HepG2 (cell line): ENCODE measurements around the gene PLCB1. TPM values are rescaled to one million over a fixed set of nuclear protein-coding genes. Genes with fewer than 3 reads are reported as not detected.
A peak's percentile ranks its signal among the peaks of the same experiment; 100 is the strongest.

ENCODE experiments used
- HDAC1 ChIP-seq: sonication (generic); formaldehyde crosslinking; IDR thresholded peaks from 2 replicates; pipeline ENCODE4 v1.5.1; 2020; ENCODE audit warnings: mild to moderate bottlenecking, missing genetic modification reagents
- KDM3A ChIP-seq: IDR thresholded peaks from 2 replicates; pipeline ENCODE4 v1.6.1; 2018; ENCODE audit warnings: low read depth, missing compliant biosample characterization
- KDM6A ChIP-seq: IDR thresholded peaks from 2 replicates; pipeline ENCODE4 v1.6.1; 2016; ENCODE audit warnings: low read depth
- MAZ ChIP-seq, 2 experiments: sonication (generic) in 1 of 2; formaldehyde crosslinking in 1 of 2; IDR thresholded peaks; 2 replicates each; pipeline versions ENCODE4 v1.5.0 to v1.6.1; 2012 to 2020; ENCODE audit warnings: low read depth in 2 of 2, mild to moderate bottlenecking in 2 of 2, borderline replicate concordance in 1 of 2, improper control_type of control experiment in 1 of 2, low read length in 1 of 2, missing genetic modification reagents in 1 of 2, moderate library complexity in 1 of 2
- MEIS1 ChIP-seq: sonication (generic); formaldehyde crosslinking; IDR thresholded peaks from 2 replicates; pipeline ENCODE4 v1.9.0; 2021; ENCODE audit warnings: mild to moderate bottlenecking, missing genetic modification reagents, moderate library complexity, borderline replicate concordance
- MIER3 ChIP-seq: IDR thresholded peaks from 2 replicates; pipeline ENCODE4 v1.6.1; 2016; ENCODE audit warnings: missing compliant biosample characterization, borderline replicate concordance
- MXD4 ChIP-seq: IDR thresholded peaks from 2 replicates; pipeline ENCODE4 v1.6.1; 2016; ENCODE audit warnings: mild to moderate bottlenecking, missing biosample characterization, missing genetic modification reagents
- NCOR1 ChIP-seq: fragments of 200-600 bp; sonication (generic); IDR thresholded peaks from 2 replicates; pipeline ENCODE4 v1.7.0; 2017; ENCODE audit warnings: antibody characterized with exemption, low read length, borderline replicate concordance
- PITX1 ChIP-seq: sonication (generic); formaldehyde crosslinking; IDR thresholded peaks from 2 replicates; pipeline ENCODE4 v1.5.1; 2020; ENCODE audit warnings: mild to moderate bottlenecking, missing genetic modification reagents
- POGZ ChIP-seq: sonication (generic); formaldehyde crosslinking; IDR thresholded peaks from 2 replicates; pipeline ENCODE4 v1.4.0; 2020; ENCODE audit warnings: mild to moderate bottlenecking, missing genetic modification reagents
- POLR2G ChIP-seq: fragments of 200-400 bp; formaldehyde crosslinking; IDR thresholded peaks from 2 replicates; pipeline ENCODE4 v1.6.1; 2018; ENCODE audit warnings: mild to moderate bottlenecking, low read depth, low read length, moderate library complexity
- RXRA ChIP-seq: sonication (generic); formaldehyde crosslinking; IDR thresholded peaks from 2 replicates; pipeline ENCODE4 v1.5.1; 2020; ENCODE audit warnings: missing genetic modification reagents
- U2AF1 ChIP-seq: fragments of 200-400 bp; formaldehyde crosslinking; optimal IDR thresholded peaks from 2 replicates; pipeline ENCODE3; 2017; ENCODE audit warnings: mild to moderate bottlenecking, low read depth, low read length
- ZNF543 ChIP-seq: sonication (generic); formaldehyde crosslinking; IDR thresholded peaks from 2 replicates; pipeline ENCODE4 v1.4.0; 2020; ENCODE audit warnings: mild to moderate bottlenecking, missing genetic modification reagents
- ZNF629 ChIP-seq: sonication (generic); formaldehyde crosslinking; conservative IDR thresholded peaks from 2 replicates; pipeline ENCODE4 v1.5.0; 2020; ENCODE audit warnings: missing genetic modification reagents
- polyA plus RNA-seq, 8 experiments: library from polyadenylated mRNA; depleted of rRNA in 3 of 8; stranded (reverse) in 7 of 8; unstranded in 1 of 8; fragments of >200 nt; fragmentation: Illumina TruSeq in 4 of 8; extraction: Trizol in 4 of 8; gene quantifications; 2 replicates each; pipeline versions ENCODE4 v1.2.1 to v1.2.3, GENCODE V29; 2011 to 2016; ENCODE audit warnings: low read depth in 4 of 8, missing spikeins in 1 of 8, mixed read lengths in 1 of 8; ENCODE audit not compliant: insufficient read depth in 1 of 8
- total RNA-seq, 5 experiments: library from RNA; depleted of rRNA; stranded (reverse); fragments of >200 nt; fragmentation: Illumina TruSeq; extraction: Trizol; gene quantifications; 2 replicates each; pipeline ENCODE4 v1.2.3, GENCODE V29; 2016; ENCODE audit warnings: low read depth in 1 of 5
- TF ChIP-seq, protein P1 (sequence below): conservative IDR thresholded peaks from 2 replicates; pipeline ENCODE4 v1.6.1; 2018; ENCODE audit warnings: missing genetic modification reagents
- TF ChIP-seq, protein P2 (sequence below): sonication (generic); formaldehyde crosslinking; IDR thresholded peaks from 2 replicates; pipeline ENCODE4 v1.5.0; 2020; ENCODE audit warnings: mild to moderate bottlenecking, missing genetic modification reagents, moderate library complexity
- TF ChIP-seq, protein P3 (sequence below): sonication (generic); formaldehyde crosslinking; IDR thresholded peaks from 2 replicates; pipeline ENCODE4 v1.8.1; 2023; ENCODE audit warnings: missing genetic modification reagents, mild to moderate bottlenecking, borderline replicate concordance
- TF ChIP-seq, protein P4 (sequence below): sonication (generic); formaldehyde crosslinking; IDR thresholded peaks from 2 replicates; pipeline ENCODE4 v1.4.0; 2020; ENCODE audit warnings: missing genetic modification reagents

PLCB1 gene
- total and polyA plus RNA-seq, 2 of the 13 experiments (the other 11 are each of a cell fraction or from before 2014, with no cell fraction given) = 42.4 to 55.9 TPM

DNA sequence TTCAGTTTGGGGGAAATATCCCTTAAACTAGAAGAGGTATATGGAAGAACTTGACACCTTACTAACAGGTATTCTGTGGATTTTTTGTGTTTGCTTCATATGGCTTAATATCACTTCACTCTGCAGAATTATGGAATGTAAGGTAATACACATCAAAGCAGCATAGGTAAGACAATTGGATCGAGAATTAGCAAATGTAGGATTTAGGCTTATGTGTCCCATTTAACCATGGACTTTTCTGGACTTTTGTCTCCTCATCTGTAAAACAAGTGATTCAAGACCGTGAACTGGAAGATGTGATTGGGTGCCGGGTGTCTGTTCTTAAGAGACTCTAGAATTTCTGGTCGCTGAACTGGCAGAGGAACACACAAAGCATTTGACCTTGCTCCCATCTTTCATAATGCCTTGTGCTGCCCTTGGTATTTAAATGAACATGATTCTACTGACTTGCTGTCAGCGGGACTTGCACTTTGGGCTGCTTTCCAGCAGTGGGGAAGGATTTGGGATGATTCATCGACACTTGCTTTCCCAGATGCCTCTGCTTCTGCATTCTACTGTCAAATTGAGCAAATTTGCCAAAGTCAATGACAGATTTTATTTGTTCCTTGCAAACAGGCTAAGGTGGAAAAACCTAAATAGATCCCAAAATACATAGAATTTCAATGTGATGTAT lies 199.8 kb downstream of the PLCB1 start (continued):
- TF ChIP-seq PITX1 (CRISPR knock-in tag) (no peak), MXD4 (CRISPR knock-in tag) (no peak), ZNF543 (0 out of 2 replicates have a peak, but pooled peaks have one; percentile 8), MIER3 (peak; percentile 86; the same call in 1 of the 2 replicates), KDM6A (CRISPR knock-in tag) (peak; percentile 23; the same call in 1 of the 2 replicates), MEIS1 (CRISPR knock-in tag) (peak; percentile 40; the same call in 1 of the 2 replicates), POGZ (peak; percentile 93), KDM3A (CRISPR knock-in tag) (no peak), RXRA (peak; percentile 50; the same call in 1 of the 2 replicates), POLR2G (no peak), HDAC1 (peak; percentile 39; the same call in 1 of the 2 replicates), MAZ (IDR thresholded peaks at IDR 0.05; ENCODE audit: borderline replicate concordance, low read depth, low read length) (no peak), MAZ (CRISPR knock-in tag; IDR thresholded peaks at IDR 0.05; ENCODE audit: low read depth) (peak; percentile 24; the same call in 1 of the 2 replicates), NCOR1 (no peak), ZNF629 (CRISPR knock-in tag) (peak; percentile 20; the same call in 1 of the 2 replicates), U2AF1 (no peak)
- TF ChIP-seq, protein P1, sequence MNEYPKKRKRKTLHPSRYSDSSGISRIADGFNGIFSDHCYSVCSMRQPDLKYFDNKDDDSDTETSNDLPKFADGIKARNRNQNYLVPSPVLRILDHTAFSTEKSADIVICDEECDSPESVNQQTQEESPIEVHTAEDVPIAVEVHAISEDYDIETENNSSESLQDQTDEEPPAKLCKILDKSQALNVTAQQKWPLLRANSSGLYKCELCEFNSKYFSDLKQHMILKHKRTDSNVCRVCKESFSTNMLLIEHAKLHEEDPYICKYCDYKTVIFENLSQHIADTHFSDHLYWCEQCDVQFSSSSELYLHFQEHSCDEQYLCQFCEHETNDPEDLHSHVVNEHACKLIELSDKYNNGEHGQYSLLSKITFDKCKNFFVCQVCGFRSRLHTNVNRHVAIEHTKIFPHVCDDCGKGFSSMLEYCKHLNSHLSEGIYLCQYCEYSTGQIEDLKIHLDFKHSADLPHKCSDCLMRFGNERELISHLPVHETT (CRISPR knock-in tag) = no peak
- TF ChIP-seq, protein P2, sequence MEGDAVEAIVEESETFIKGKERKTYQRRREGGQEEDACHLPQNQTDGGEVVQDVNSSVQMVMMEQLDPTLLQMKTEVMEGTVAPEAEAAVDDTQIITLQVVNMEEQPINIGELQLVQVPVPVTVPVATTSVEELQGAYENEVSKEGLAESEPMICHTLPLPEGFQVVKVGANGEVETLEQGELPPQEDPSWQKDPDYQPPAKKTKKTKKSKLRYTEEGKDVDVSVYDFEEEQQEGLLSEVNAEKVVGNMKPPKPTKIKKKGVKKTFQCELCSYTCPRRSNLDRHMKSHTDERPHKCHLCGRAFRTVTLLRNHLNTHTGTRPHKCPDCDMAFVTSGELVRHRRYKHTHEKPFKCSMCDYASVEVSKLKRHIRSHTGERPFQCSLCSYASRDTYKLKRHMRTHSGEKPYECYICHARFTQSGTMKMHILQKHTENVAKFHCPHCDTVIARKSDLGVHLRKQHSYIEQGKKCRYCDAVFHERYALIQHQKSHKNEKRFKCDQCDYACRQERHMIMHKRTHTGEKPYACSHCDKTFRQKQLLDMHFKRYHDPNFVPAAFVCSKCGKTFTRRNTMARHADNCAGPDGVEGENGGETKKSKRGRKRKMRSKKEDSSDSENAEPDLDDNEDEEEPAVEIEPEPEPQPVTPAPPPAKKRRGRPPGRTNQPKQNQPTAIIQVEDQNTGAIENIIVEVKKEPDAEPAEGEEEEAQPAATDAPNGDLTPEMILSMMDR = no peak
- TF ChIP-seq, protein P3, sequence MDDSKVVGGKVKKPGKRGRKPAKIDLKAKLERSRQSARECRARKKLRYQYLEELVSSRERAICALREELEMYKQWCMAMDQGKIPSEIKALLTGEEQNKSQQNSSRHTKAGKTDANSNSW (CRISPR knock-in tag) = no peak
- TF ChIP-seq, protein P4, sequence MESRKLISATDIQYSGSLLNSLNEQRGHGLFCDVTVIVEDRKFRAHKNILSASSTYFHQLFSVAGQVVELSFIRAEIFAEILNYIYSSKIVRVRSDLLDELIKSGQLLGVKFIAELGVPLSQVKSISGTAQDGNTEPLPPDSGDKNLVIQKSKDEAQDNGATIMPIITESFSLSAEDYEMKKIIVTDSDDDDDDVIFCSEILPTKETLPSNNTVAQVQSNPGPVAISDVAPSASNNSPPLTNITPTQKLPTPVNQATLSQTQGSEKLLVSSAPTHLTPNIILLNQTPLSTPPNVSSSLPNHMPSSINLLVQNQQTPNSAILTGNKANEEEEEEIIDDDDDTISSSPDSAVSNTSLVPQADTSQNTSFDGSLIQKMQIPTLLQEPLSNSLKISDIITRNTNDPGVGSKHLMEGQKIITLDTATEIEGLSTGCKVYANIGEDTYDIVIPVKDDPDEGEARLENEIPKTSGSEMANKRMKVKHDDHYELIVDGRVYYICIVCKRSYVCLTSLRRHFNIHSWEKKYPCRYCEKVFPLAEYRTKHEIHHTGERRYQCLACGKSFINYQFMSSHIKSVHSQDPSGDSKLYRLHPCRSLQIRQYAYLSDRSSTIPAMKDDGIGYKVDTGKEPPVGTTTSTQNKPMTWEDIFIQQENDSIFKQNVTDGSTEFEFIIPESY (CRISPR knock-in tag) = peak; percentile 72
